Sigmoid colon (tissue), 7 donors: ENCODE data around the gene TCP1. TPM values are rescaled to one million over a fixed set of nuclear protein-coding genes. Genes with fewer than 3 reads are reported as not detected.

Experiments
- DNase-seq: peaks from one replicate; pipeline ENCODE4 v3.0.0-alpha.2; 2019
- H3K27ac ChIP-seq, 4 donors: fragments of 200-600 bp; sonication (generic); one replicate each; pipeline ENCODE4 v1.5.1; 2016 to 2019; ENCODE audit warnings: mild to moderate bottlenecking in 1 of 4
- H3K27me3 ChIP-seq, 3 donors: fragments of 200-600 bp; sonication (generic); one replicate each; pipeline ENCODE4 v1.5.1; 2019; ENCODE audit warnings: mild to moderate bottlenecking in 1 of 3
- H3K36me3 ChIP-seq, 4 donors: fragments of 200-600 bp; sonication (generic); one replicate each; pipeline ENCODE4 v1.5.1; 2016 to 2019
- H3K4me1 ChIP-seq, 4 donors: fragments of 200-600 bp; sonication (generic); one replicate each; pipeline ENCODE4 v1.5.1; 2017 to 2019
- H3K4me3 ChIP-seq, 4 donors: fragments of 200-600 bp; sonication (generic); one replicate each; pipeline ENCODE4 v1.5.1; 2017 to 2019; ENCODE audit warnings: mild to moderate bottlenecking in 2 of 4, moderate library complexity in 1 of 4
- H3K9me3 ChIP-seq, 4 donors: fragments of 200-600 bp in 3 of 4; sonication (generic) in 3 of 4; one replicate each; pipeline versions ENCODE4 v1.5.1 to v1.6.1; 2013 to 2019
- CTCF ChIP-seq, 4 experiments: fragments of 450-650 bp in 3 of 4; fragments of 200-600 bp in 1 of 4; IDR thresholded peaks; one replicate each; pipeline ENCODE4 v1.5.1; 2016 to 2019; ENCODE audit warnings: antibody characterized with exemption in 4 of 4, mild to moderate bottlenecking in 3 of 4, moderate library complexity in 2 of 4
- EP300 ChIP-seq, 4 donors: sonication (generic); formaldehyde crosslinking; IDR thresholded peaks; one replicate each; pipeline ENCODE4 v1.6.1; 2017; ENCODE audit warnings: antibody characterized with exemption in 4 of 4
- POLR2A ChIP-seq, 2 donors: fragments of 450-650 bp; IDR thresholded peaks; one replicate each; pipeline ENCODE4 v1.6.1; 2016; ENCODE audit warnings: antibody characterized with exemption in 2 of 2, mild to moderate bottlenecking in 2 of 2, moderate library complexity in 2 of 2
- POLR2AphosphoS5 ChIP-seq, 4 donors: sonication (generic); formaldehyde crosslinking; IDR thresholded peaks; one replicate each; pipeline ENCODE4 v1.6.1; 2017; ENCODE audit warnings: antibody characterized with exemption in 4 of 4
- WGBS, 2 donors: extraction: QIAGEN DNeasy Blood & Tissue Kit; methylation state at CpG; one replicate each; pipeline ENCODE4 v1.1.7; 2013; 5-methylcytosine and 5-hydroxymethylcytosine counted together
- intact Hi-C: fragments of 100-400 bp; cut with DNase I; formaldehyde crosslinking; loops from one replicate; pipeline ENCODE4 v1.15.1; 2023
- polyA plus RNA-seq, 3 donors: library from polyadenylated mRNA; stranded (reverse); fragments of 200-250 nt; gene quantifications; one replicate each; pipeline ENCODE4 v1.2.3, GENCODE V29; 2013
- small RNA-seq, 3 donors: library from RNA; depleted of rRNA; stranded (forward); fragments of <200 nt; gene quantifications; one replicate each; pipeline ENCODE3, GENCODE V24; 2016
- total RNA-seq, 4 donors: library from RNA; depleted of rRNA; stranded (reverse); fragments of >200 nt; gene quantifications; one replicate each; pipeline ENCODE4 v1.1.0, GENCODE V29; 2016
- donor health status: healthy with polysubstance abuse.
- donor health status: Bipolar disorder and iron deficiency.
- donor health status: healthy.

The TCP1 gene
- total and polyA plus RNA-seq, 7 donors = 88.9 to 130 (median 119) TPM

- DNase-seq = no peak
- Histone ChIP-seq H3K36me3 (no peaks in the 10 kb centered on the region), H3K9me3 (no peaks in the 10 kb centered on the region), H3K27me3 (no peaks in the 10 kb centered on the region), H3K4me1 (peaks cover 0 to 67% (median 63%) of the 10 kb centered on the region in 4 donors), H3K4me3 (peak overlapping the region in 2 of 4 donors; percentile 79 to 94), H3K27ac (peak overlapping the region; percentile 3 to 100 (median 100))
- WGBS, 2 donors = 17 to 25% methylated on average over 4 of the region's 4 CpGs
- no peak for TF ChIP-seq CTCF (IDR thresholded peaks at IDR 0.05)
- no peak for TF ChIP-seq POLR2AphosphoS5 (IDR thresholded peaks at IDR 0.05)
- TF ChIP-seq EP300 (IDR thresholded peaks at IDR 0.05) = no peak
- no peak for TF ChIP-seq POLR2A (IDR thresholded peaks at IDR 0.05)
- intact Hi-C loops = loop anchor here (1.0 to 2.0 kb wide), 2 partner anchors 32 to 239 kb away; partner anchors contain the start of gene IGF2R
These were observed 59.6 kb downstream of the TCP1 start for GRCh38 chr6:159729598-159730331.

GRCh38 chr6:159728531-159728964, 60.9 kb downstream of the TCP1 start:
- no peak for DNase-seq

More at GRCh38 chr6:159728531-159728964, 60.9 kb downstream of the TCP1 start:
- H3K9me3 ChIP-seq = no peaks in the 10 kb centered on the region
- intact Hi-C loops = loop anchor here (2.0 kb wide), 1 partner anchor 240 kb away; the partner anchor contains the start of gene IGF2R
- H3K36me3 ChIP-seq = no peaks in the 10 kb centered on the region
- no peaks in the 10 kb centered on the region for H3K27me3 ChIP-seq
- TF ChIP-seq POLR2A (IDR thresholded peaks at IDR 0.05) (no peak), POLR2AphosphoS5 (IDR thresholded peaks at IDR 0.05) (no peak), CTCF (IDR thresholded peaks at IDR 0.05) (no peak), EP300 (IDR thresholded peaks at IDR 0.05) (no peak)
- H3K27ac ChIP-seq = peak overlapping the region; percentile 97 to 100 (median 100)
- 0 to 1% methylated on average over 9 of the region's 9 CpGs for WGBS, 2 donors
- H3K4me3 ChIP-seq = peak overlapping the region; percentile 79 to 98 (median 92)
- peaks cover 0 to 61% (median 57%) of the 10 kb centered on the region in 4 donors for H3K4me1 ChIP-seq

Small RNA genes within 50 kb of the gene (small RNA-seq; reads per million reads assigned to genes)
- gene SNORA20 = 29.7 to 93.8 (median 59.0) reads per million in 3 donors
- gene SNORA29 = 0 reads per million in 3 donors

Other genes with a start within 250 kb of the TCP1 start
- gene SOD2, start 96.4 kb downstream of the TCP1 start, total RNA-seq = 1,000 to 10,000 TPM in 1 of 4 donors, 100 to 1,000 TPM in 3; 171 to 1,498 (median 369) TPM
- 100 to 1,000 TPM; 221 to 631 (median 247) TPM for gene SOD2, start 96.4 kb downstream of the TCP1 start, polyA plus RNA-seq
- gene WTAP, start 62.1 kb downstream of the TCP1 start, total RNA-seq = 10 to 100 TPM; 64.5 to 93.8 (median 75.6) TPM
- gene WTAP, start 62.1 kb downstream of the TCP1 start, polyA plus RNA-seq = 10 to 100 TPM; 55.9 to 76.1 (median 65.7) TPM
- gene ACAT2, start 27.6 kb downstream of the TCP1 start, total RNA-seq = 10 to 100 TPM in 1 of 4 donors, 1 to 10 TPM in 3; 4.1 to 12.1 (median 5.2) TPM
- 10 to 100 TPM; 42.0 to 85.1 (median 79.3) TPM for gene ACAT2, start 27.6 kb downstream of the TCP1 start, polyA plus RNA-seq
- 100 to 1,000 TPM in 1 of 4 donors, 10 to 100 TPM in 3; 61.6 to 115 (median 86.3) TPM for gene MRPL18, start 865 bp upstream of the TCP1 start, total RNA-seq
- gene MRPL18, start 865 bp upstream of the TCP1 start, polyA plus RNA-seq = 10 to 100 TPM; 84.7 to 96.1 (median 92.0) TPM
- gene PNLDC1, start 10.7 kb upstream of the TCP1 start, total RNA-seq = 1 to 10 TPM in 1 of 4 donors, under 1 TPM in 1, not detected in 2; 0.71 to 1.1 TPM
- gene PNLDC1, start 10.7 kb upstream of the TCP1 start, polyA plus RNA-seq = under 1 TPM in 1 of 3 donors, not detected in 2; 0.13 TPM
- gene MAS1, start 101.4 kb upstream of the TCP1 start, total RNA-seq = not detected
- gene MAS1, start 101.4 kb upstream of the TCP1 start, polyA plus RNA-seq = under 1 TPM in 1 of 3 donors, not detected in 2; under 0.01 TPM
- gene IGF2R, start 179.5 kb upstream of the TCP1 start, total RNA-seq = 10 to 100 TPM; 34.6 to 80.9 (median 42.8) TPM
- 10 to 100 TPM in 2 of 3 donors, 1 to 10 TPM in 1; 3.6 to 43.7 (median 10.9) TPM for gene IGF2R, start 179.5 kb upstream of the TCP1 start, polyA plus RNA-seq